SK-N-SH (cell line): ENCODE data around the gene PRKCB.

Experiments used
- GABPA ChIP-seq: IDR thresholded peaks from 2 replicates; pipeline ENCODE4 v1.4.0; 2012; ENCODE audit warnings: low read depth, mild to moderate bottlenecking
- MEF2A ChIP-seq: IDR thresholded peaks from 2 replicates; pipeline ENCODE4 v1.4.0; 2012; ENCODE audit warnings: low read depth, borderline replicate concordance
- POLR2AphosphoS5 ChIP-seq: IDR thresholded peaks from 2 replicates; pipeline ENCODE4 v1.6.1; 2012; ENCODE audit warnings: low read depth, low read length
- RXRA ChIP-seq: IDR thresholded peaks from 2 replicates; pipeline ENCODE4 v1.4.0; 2012; ENCODE audit warnings: low read depth, mild to moderate bottlenecking, borderline replicate concordance
- TEAD4 ChIP-seq: IDR thresholded peaks from 2 replicates; pipeline ENCODE4 v1.4.0; 2012; ENCODE audit warnings: mild to moderate bottlenecking, borderline replicate concordance; ENCODE audit not compliant: insufficient read depth
- TF ChIP-seq, protein P1 (sequence below): IDR thresholded peaks from 2 replicates; pipeline ENCODE4 v1.6.1; 2012; ENCODE audit warnings: mild to moderate bottlenecking, low read depth, low read length, moderate library complexity
- TF ChIP-seq, protein P2 (sequence below): fragments of 150-350 bp; IDR thresholded peaks from 2 replicates; pipeline ENCODE4 v1.6.1; 2017; ENCODE audit warnings: antibody characterized with exemption, low read length, low read depth, borderline replicate concordance
- TF ChIP-seq, protein P3 (sequence below): fragments of 200-600 bp; sonication (generic); IDR thresholded peaks from 2 replicates; pipeline ENCODE4 v1.6.1; 2017; ENCODE audit warnings: antibody characterized with exemption, mild to moderate bottlenecking, moderate library complexity
- TF ChIP-seq, protein P4 (sequence below): IDR thresholded peaks from 2 replicates; pipeline ENCODE4 v1.4.0; 2012; ENCODE audit warnings: low read depth

DNA sequence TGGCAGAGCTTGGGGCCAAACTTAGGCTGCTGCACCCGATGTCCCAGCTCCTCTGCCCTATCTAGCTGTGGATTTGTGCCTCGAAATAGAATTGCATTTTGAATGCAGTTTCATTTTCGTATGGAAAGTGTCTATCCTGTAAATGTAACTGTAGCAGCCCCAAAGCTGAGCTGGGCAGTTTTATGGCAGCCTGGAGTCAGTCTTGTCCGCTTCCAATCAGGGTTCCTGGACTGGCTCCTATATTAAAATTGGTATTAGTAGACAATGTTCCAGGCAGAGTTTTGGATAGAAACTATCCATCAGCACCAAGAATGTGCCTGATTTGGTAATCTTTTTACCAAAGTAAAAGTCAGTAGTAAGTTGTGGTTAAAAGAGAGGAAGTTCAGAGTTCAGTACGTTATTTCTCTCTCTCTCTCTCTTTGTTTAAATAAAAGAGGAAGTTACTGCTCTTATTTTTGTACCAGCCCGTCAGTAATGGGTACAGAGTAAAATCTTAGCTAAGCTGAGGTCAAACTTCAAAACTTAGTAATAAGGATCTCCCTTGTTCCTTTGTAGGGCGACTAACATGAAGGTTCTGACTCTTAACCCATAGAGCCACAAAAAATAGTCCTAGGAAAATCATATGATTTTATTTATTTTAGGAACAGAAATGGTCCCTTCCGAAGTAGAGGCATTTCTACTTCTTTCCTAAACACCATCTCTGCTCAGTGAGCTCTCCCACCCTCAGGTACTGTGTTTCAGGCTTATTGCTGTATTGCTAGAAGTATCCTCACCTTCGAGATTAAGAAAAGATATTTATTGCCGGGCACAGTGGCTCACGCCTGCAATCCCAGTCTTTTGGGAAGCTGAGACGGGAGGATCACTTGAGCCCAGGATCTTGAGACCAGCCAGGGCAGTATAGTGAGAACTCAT, 28.0 kb downstream of the PRKCB start:
- no peak for TF ChIP-seq RXRA
- no peak for TF ChIP-seq POLR2AphosphoS5
- TF ChIP-seq, protein P1, sequence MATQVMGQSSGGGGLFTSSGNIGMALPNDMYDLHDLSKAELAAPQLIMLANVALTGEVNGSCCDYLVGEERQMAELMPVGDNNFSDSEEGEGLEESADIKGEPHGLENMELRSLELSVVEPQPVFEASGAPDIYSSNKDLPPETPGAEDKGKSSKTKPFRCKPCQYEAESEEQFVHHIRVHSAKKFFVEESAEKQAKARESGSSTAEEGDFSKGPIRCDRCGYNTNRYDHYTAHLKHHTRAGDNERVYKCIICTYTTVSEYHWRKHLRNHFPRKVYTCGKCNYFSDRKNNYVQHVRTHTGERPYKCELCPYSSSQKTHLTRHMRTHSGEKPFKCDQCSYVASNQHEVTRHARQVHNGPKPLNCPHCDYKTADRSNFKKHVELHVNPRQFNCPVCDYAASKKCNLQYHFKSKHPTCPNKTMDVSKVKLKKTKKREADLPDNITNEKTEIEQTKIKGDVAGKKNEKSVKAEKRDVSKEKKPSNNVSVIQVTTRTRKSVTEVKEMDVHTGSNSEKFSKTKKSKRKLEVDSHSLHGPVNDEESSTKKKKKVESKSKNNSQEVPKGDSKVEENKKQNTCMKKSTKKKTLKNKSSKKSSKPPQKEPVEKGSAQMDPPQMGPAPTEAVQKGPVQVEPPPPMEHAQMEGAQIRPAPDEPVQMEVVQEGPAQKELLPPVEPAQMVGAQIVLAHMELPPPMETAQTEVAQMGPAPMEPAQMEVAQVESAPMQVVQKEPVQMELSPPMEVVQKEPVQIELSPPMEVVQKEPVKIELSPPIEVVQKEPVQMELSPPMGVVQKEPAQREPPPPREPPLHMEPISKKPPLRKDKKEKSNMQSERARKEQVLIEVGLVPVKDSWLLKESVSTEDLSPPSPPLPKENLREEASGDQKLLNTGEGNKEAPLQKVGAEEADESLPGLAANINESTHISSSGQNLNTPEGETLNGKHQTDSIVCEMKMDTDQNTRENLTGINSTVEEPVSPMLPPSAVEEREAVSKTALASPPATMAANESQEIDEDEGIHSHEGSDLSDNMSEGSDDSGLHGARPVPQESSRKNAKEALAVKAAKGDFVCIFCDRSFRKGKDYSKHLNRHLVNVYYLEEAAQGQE, result no peak
- TF ChIP-seq, protein P2, sequence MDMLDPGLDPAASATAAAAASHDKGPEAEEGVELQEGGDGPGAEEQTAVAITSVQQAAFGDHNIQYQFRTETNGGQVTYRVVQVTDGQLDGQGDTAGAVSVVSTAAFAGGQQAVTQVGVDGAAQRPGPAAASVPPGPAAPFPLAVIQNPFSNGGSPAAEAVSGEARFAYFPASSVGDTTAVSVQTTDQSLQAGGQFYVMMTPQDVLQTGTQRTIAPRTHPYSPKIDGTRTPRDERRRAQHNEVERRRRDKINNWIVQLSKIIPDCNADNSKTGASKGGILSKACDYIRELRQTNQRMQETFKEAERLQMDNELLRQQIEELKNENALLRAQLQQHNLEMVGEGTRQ, result no peak
- no peak for TF ChIP-seq MEF2A
- TF ChIP-seq, protein P3, sequence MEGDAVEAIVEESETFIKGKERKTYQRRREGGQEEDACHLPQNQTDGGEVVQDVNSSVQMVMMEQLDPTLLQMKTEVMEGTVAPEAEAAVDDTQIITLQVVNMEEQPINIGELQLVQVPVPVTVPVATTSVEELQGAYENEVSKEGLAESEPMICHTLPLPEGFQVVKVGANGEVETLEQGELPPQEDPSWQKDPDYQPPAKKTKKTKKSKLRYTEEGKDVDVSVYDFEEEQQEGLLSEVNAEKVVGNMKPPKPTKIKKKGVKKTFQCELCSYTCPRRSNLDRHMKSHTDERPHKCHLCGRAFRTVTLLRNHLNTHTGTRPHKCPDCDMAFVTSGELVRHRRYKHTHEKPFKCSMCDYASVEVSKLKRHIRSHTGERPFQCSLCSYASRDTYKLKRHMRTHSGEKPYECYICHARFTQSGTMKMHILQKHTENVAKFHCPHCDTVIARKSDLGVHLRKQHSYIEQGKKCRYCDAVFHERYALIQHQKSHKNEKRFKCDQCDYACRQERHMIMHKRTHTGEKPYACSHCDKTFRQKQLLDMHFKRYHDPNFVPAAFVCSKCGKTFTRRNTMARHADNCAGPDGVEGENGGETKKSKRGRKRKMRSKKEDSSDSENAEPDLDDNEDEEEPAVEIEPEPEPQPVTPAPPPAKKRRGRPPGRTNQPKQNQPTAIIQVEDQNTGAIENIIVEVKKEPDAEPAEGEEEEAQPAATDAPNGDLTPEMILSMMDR, result no peak
- TF ChIP-seq, protein P4, sequence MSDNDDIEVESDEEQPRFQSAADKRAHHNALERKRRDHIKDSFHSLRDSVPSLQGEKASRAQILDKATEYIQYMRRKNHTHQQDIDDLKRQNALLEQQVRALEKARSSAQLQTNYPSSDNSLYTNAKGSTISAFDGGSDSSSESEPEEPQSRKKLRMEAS, result no peak
- TF ChIP-seq TEAD4, result no peak
- no peak for TF ChIP-seq GABPA
